ENCODE measurements around the gene PLEKHD1. TPM values are rescaled to one million over a fixed set of nuclear protein-coding genes. Genes with fewer than 3 reads are reported as not detected.

The PLEKHD1 gene
- total RNA-seq, 1 donor from 2014 or later: 0.16 TPM

DNA sequence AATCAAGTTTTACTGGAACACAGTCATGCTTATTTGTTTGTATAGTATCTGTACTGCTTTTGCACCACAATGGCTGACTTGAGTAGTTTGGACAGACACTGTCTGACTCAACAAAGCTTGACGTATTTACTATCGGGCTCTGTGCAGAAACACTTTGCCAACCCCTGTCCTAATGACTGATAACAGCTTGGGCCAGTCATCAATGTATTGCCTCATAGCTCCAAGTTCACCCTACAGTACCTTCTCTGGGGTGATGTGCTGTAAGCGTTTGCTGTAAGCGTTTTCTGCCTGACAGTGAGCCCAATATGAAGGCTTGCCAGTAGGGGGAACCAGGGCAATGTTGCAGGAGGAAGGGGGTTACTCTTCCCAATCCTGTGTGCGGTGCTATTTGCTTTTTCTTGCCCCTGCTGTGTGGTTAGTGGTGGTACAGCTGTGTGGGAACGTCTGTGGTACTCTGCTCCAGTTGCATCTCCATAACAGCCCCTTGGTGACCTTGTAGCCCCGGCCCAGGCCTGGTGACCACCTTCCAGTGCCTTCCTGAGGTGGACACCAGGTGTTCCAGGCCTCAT lies 95.6 kb downstream of the PLEKHD1 start:
- intact Hi-C loops (cut with micrococcal nuclease): no loop called here

Other genes with a start within 250 kb of the PLEKHD1 start
- not detected in 2 replicates for gene GALNT16, start 224.6 kb upstream of the PLEKHD1 start, total RNA-seq
- gene ERH, start 86.4 kb upstream of the PLEKHD1 start, total RNA-seq: 342 and 350 TPM in 2 replicates
- 48.9 and 49.0 TPM in 2 replicates for gene SLC39A9, start 86.0 kb upstream of the PLEKHD1 start, total RNA-seq
- gene CCDC177, start 90.1 kb downstream of the PLEKHD1 start, total RNA-seq: not detected in 2 replicates
- gene SUSD6, start 126.9 kb downstream of the PLEKHD1 start, total RNA-seq: 44.2 and 46.5 TPM in 2 replicates

Measured in T-helper 2 cell treated with Interferon-gamma antibody and Interleukin-4, amounts not matched to agents 100 ng/mL and 5 ng/mL, for 36 hours (primary cell).